ENCODE results near the gene TTC32. TPM values are rescaled to one million over a fixed set of nuclear protein-coding genes. Genes with fewer than 3 reads are reported as not detected.
"Not testable (repeated sequence)": the region's sequence is repeated elsewhere in the genome, so short reads cannot be mapped to it uniquely, and the experiment has no call there.

The TTC32 gene
- total RNA-seq, 1 donor from 2014 or later, result 7.0 TPM

DNA sequence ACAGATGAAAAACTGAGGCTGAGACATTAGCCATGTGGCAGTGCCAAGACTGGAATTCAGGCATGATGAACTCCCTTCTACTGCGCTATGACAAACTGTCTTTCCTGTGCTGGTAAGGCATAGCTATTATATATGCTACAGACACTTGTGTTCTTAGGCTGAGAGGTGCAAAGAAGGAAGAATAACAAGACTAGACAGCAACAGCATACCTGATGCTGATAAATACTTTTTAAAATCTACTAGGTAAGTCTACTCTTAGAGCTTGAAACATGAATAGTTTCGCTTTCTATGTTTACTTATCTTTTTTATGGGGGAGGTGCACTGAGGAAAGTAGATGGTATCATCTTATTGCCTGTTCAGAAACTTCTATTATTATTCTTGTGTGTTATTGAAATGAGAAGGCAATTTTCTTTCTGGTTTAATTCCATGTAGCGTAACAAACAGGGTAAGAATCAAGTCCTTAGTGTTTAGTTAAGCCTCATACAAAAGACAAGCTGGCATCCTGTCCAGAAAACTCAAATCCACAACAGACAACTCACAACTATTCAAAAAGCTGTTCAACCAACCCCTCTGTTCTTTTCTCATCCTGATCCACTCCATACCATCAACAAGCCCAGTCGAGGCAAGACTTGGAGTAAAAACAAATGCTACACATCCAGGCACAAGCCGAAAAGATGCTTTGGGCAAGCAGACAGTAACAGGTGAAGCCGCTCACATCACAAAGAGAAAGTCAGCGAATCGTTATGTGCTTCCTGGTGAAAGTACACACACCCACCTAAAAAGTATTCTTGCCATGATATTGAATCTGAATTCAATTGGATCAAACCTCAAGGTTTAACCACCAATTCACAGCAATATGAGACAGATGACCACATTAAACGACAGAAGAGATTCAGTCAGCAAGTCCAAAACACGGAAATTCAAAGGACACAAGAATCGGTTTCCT, 1.5 kb downstream of the TTC32 start:
- peak; percentile 7 for DNase-seq (ENCODE audit: extremely low read depth, low read depth, low spot score)

- DNase-seq (ENCODE audit: extremely low read depth, low read depth, low spot score), result no peak
These were observed 3.0 kb downstream of the TTC32 start for GRCh38 chr2:19898592-19899329.

- no peak for DNase-seq (ENCODE audit: extremely low read depth, low read depth, low spot score)
These were observed 4.0 kb downstream of the TTC32 start for GRCh38 chr2:19897623-19898245.

DNA sequence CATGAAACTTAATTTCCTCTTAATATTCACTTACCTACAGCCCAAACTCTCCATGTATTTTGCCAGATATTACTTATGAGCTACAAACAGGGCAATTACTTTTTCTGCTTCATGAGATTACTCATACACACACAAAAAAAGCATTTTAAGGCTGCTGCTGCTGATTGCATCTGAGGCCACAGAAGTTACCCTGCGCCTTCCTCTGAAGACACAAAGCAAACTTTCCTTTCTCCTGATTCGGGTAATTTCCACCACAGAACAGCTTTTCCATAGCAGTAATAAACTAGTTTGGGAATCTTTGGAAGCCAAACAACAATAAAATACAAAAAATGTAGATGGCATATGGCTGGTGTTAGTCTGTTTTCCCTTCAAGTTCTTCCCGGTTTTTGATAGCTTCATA, 6.2 kb downstream of the TTC32 start:
- no peak for DNase-seq (ENCODE audit: extremely low read depth, low read depth, low spot score)

DNA sequence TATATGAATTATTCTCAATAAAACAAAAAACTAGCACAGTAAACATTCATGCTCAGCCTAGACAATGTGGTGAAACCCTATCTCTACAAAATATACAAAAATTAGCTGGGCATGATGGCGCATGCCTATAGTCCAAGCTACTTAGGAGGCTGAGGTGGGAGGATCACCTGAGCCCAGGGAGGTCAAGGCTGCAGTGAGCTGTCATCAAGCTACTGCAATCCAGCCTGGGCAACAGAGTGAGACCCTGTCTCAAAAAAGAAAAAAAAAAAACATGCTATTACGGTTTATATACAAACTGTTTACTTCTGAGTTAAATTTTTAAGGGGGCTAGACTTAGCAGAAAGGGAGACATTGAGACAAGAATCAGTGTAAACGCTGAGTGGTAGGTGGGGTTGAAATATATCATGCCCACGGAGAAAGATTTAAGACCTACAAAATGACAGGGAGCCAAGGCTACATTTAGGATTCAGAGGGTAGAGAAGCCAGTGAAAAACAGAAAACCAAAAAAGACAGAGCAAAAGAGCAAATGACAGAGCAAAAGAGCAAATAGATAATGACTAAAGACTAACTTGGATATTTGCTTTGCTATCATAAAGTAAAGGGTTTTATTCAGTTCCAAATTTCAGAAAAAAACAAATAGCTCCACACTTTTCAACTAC, 7.5 kb downstream of the TTC32 start:
- no peak for DNase-seq (ENCODE audit: extremely low read depth, low read depth, low spot score)

DNA sequence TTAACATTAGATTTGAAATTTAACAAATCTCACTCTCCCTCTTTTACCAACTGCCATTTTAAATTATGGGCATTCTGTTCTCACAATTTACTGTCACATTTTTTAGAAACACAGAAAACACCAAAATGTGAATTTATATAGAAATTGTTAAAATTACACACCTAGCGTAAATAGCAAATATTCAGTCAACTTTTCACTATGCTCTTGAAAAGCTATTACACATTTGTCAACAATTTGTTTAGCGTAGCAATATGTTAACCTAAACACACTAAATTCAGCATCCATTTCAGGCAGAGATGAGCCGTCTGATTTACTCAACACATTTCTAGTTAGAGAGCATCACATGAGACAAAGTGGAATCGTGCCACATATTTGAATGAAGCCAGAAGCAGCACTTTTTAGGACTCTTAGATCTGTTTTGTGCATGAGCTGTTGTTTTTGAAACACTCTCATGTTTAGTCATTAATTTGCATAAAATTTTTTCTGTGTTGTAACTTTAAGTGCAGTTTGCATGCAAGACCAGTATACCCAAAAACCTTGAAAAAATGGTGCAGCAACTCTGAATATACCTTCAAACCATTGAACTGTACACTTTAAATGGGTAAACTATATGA, 8.2 kb downstream of the TTC32 start:
- no peak for DNase-seq (ENCODE audit: extremely low read depth, low read depth, low spot score)

DNA sequence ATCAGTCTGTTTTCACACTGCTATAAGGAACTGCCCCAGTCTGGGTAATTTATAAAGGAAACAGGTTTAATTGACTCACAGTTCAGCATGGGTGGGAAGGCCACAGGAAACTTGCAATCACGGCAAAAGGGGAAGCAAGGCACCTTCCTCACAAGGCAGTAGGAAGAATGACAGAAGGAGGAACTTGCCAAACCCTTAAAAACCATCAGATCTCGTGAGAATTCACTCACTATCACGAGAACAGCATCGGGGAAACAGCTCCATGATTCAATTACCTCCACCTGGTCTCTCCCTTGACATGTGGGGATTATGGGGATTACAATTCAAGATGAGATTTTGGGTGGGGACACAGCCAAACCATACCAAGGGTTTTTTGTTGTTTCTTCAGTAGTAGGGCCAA, 9.8 kb downstream of the TTC32 start:
- DNase-seq (ENCODE audit: extremely low read depth, low read depth, low spot score), result not testable (repeated sequence)

GRCh38 chr2:19890104-19890503, 11.7 kb downstream of the TTC32 start:
- DNase-seq (ENCODE audit: extremely low read depth, low read depth, low spot score), result no peak

- DNase-seq (ENCODE audit: extremely low read depth, low read depth, low spot score), result no peak
These were observed 13.0 kb downstream of the TTC32 start for GRCh38 chr2:19888831-19889230.

DNA sequence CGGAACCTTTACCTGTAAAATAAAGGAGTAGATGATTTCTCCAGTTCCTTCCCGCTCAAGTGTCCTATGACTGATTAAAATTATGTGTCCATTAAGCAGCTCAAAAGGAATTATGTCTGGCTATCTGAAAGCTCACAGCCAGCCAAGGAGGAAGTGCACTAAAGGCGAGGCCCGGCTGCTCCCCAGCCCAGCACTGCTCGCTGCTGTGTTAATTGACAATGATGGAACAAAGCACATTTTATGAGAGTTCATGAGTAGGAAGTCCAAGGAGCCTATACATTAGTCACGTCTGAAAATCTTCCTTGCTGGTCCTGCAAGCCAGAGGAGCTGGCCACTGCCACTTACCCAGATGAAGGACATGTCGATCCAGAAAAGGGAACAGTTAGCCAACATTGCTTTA, 14.3 kb downstream of the TTC32 start:
- DNase-seq (ENCODE audit: extremely low read depth, low read depth, low spot score), result no peak

GRCh38 chr2:19886261-19886660, 15.5 kb downstream of the TTC32 start:
- no peak for DNase-seq (ENCODE audit: extremely low read depth, low read depth, low spot score)

GRCh38 chr2:19885791-19886190, 16.0 kb downstream of the TTC32 start:
- no peak for DNase-seq (ENCODE audit: extremely low read depth, low read depth, low spot score)

DNA sequence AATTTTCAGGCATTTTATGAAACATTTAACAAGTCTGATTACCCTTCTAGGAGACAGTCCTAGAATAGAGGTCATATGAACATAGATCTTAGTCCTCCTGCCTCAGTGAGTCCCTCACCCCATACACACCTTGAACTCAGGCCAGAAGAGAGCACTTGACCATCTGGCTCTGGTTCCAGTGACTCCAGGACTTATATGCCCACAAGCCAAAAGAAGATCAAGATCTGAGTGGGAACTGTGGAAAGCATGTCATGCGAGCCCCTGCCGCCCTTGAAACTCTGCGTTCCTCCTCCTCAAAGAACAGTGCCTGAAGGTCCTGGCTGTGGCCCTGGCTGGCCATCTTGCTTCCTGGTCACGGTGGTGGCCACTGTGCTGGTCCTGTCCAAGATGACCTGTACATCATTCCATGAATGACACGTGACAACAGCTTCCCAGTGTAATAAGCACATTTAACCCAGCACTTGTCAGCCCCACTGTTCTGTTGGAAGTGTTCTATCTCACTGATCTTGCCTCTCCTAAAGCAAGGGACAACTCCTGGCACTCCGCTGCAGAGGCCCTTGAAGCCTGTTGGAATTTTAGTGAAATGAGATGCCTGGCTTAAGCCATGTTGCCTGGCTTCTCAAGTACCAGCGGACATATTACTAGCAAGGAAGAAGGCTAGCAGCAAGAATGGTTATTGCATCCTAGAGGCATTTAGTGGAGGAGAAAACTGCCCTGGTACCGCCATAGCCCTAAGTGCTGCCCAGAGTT, 17.6 kb downstream of the TTC32 start:
- DNase-seq (ENCODE audit: extremely low read depth, low read depth, low spot score), result no peak

- DNase-seq (ENCODE audit: extremely low read depth, low read depth, low spot score), result no peak
These were observed 18.3 kb downstream of the TTC32 start for GRCh38 chr2:19883486-19883885.

- no peak for DNase-seq (ENCODE audit: extremely low read depth, low read depth, low spot score)
These were observed 19.5 kb downstream of the TTC32 start for GRCh38 chr2:19882286-19882685.

DNA sequence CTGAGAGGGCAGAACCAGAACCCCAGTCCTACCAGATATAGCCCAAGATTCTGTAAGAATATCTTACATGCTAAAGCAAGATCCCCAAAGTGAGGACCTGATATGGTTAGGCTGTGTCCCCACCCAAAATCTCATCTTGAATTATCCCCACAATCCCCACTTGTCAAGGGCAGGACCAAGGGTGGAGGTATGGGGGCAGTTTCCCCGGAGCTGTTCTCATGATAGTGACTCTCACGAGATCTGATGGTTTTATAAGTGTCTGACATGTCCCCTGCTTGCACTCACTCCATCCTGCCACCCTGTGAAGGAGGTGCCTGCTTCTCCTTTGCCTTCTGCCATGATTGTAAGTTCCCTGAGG, 19.9 kb downstream of the TTC32 start:
- DNase-seq (ENCODE audit: extremely low read depth, low read depth, low spot score), result no peak

GRCh38 chr2:19881221-19881907, 20.4 kb downstream of the TTC32 start:
- no peak for DNase-seq (ENCODE audit: extremely low read depth, low read depth, low spot score)

- DNase-seq (ENCODE audit: extremely low read depth, low read depth, low spot score), result not testable (repeated sequence)
These were observed 21.6 kb downstream of the TTC32 start for GRCh38 chr2:19880191-19880590.

DNA sequence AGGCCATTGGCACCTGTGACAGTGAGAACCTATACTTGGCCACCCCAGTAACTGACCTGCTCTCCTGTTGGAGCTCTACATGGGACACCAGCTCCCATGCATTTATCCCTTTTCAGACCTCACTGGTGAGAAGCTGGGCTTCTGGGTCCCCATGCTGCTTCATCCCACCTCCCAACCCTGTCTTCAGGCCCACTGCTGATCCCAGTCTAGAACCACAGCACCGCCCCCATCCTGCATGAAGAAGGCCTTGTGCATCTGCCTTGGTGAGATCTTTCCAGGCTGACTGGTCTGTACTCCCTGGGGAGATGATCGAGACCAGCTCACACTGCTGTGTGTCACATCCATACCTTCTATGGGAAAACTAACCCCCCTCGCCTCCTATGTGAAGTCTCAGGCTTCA, 22.7 kb downstream of the TTC32 start:
- DNase-seq (ENCODE audit: extremely low read depth, low read depth, low spot score), result no peak

All from glomerular endothelial cell (primary cell).